B cell (primary cell): ENCODE data around the gene SP100. TPM values are rescaled to one million over a fixed set of nuclear protein-coding genes. Genes with fewer than 3 reads are reported as not detected.
A peak's percentile ranks its signal among the peaks of the same experiment; 100 is the strongest.
"Not testable (repeated sequence)": the region's sequence is repeated elsewhere in the genome, so short reads cannot be mapped to it uniquely, and the experiment has no call there.

Experiments used
- ATAC-seq: fragments of 200-7000 bp; cut with Tn5 transposase; one replicate; pipeline ENCODE4 v1.10.0; 2021; ENCODE audit warnings: low read depth, mild to moderate bottlenecking, moderate number of reproducible peaks, moderate library complexity
- CTCF ChIA-PET: fragments of 350-600 bp; sonication (Branson Sonifier 250); formaldehyde crosslinking; loops from one replicate; lab custom pipeline; 2021; ENCODE audit warnings: antibody characterized with exemption, inconsistent platforms; lab: Charles Lee
- POLR2A ChIA-PET: fragments of 350-600 bp; sonication (Branson Sonifier 250); formaldehyde crosslinking; loops from one replicate; lab custom pipeline; 2021; ENCODE audit warnings: antibody characterized with exemption; lab: Charles Lee
- DNase-seq: peaks from one replicate; pipeline ENCODE4 v3.0.0; 2013
- H2AFZ ChIP-seq: 2 replicates; pipeline ENCODE4 v1.6.1; 2012; ENCODE audit warnings: mild to moderate bottlenecking, low read depth, low read length; ENCODE audit not compliant: insufficient read depth, poor library complexity, severe bottlenecking
- H3K27ac ChIP-seq, 2 donors: 1 replicate in 1 of 2; 2 replicates in 1 of 2; pipeline ENCODE4 v1.5.1; 2012 to 2013; ENCODE audit warnings: low read length in 2 of 2, mild to moderate bottlenecking in 2 of 2, moderate library complexity in 1 of 2
- H3K27me3 ChIP-seq, 4 experiments: fragments of 200-600 bp in 1 of 4; sonication (generic) in 1 of 4; replicated peaks in 1 of 4; 1 replicate in 2 of 4; 2 replicates in 2 of 4; pipeline versions ENCODE4 v1.6.1 to v1.7.0; 2013 to 2016; ENCODE audit warnings: low read length in 3 of 4, mild to moderate bottlenecking in 2 of 4, mixed read lengths in 1 of 4, moderate library complexity in 1 of 4; ENCODE audit not compliant: insufficient read depth in 4 of 4, control insufficient read depth in 3 of 4; ENCODE audit errors: control extremely low read depth in 1 of 4
- H3K36me3 ChIP-seq, 2 experiments: replicated peaks in 1 of 2; 1 replicate in 1 of 2; 2 replicates in 1 of 2; pipeline versions ENCODE4 v1.6.1 to v1.7.1; 2013; ENCODE audit warnings: low read length in 1 of 2; ENCODE audit not compliant: insufficient read depth in 2 of 2, control insufficient read depth in 1 of 2; ENCODE audit errors: control extremely low read depth in 1 of 2, extremely low read depth in 1 of 2
- H3K4me1 ChIP-seq, 2 donors: fragments of 200-600 bp in 1 of 2; sonication (generic) in 1 of 2; 1 replicate in 1 of 2; 2 replicates in 1 of 2; pipeline versions ENCODE4 v1.5.1 to v1.6.1; 2013 to 2017; ENCODE audit warnings: low read length in 2 of 2; ENCODE audit not compliant: control insufficient read depth in 2 of 2, insufficient read depth in 2 of 2
- H3K4me2 ChIP-seq: replicated peaks from 2 replicates; pipeline ENCODE3; 2012; ENCODE audit warnings: mild to moderate bottlenecking, low read depth, low read length; ENCODE audit not compliant: poor library complexity, severe bottlenecking
- H3K4me3 ChIP-seq, 5 experiments: fragments of 200-600 bp in 1 of 5; sonication (generic) in 1 of 5; 1 replicate in 3 of 5; 2 replicates in 2 of 5; pipeline versions ENCODE4 v1.5.1 to v1.7.0; 2011 to 2016; ENCODE audit warnings: low read length in 4 of 5, mild to moderate bottlenecking in 4 of 5, low read depth in 2 of 5, control low read depth in 1 of 5, moderate library complexity in 1 of 5; ENCODE audit not compliant: insufficient read depth in 1 of 5; ENCODE audit errors: control extremely low read depth in 1 of 5, extremely low read depth in 1 of 5
- H3K79me2 ChIP-seq: fragments of 200-600 bp; sonication (generic); one replicate; pipeline ENCODE4 v1.6.0; 2016; ENCODE audit warnings: low read length; ENCODE audit not compliant: control insufficient read depth, insufficient read depth
- H3K9ac ChIP-seq: fragments of 200-600 bp; sonication (generic); 2 replicates; pipeline ENCODE4 v1.6.1; 2017; ENCODE audit warnings: mild to moderate bottlenecking, low read length, moderate library complexity
- H3K9me3 ChIP-seq, 3 donors: one replicate each; pipeline versions ENCODE4 v1.6.1 to v1.7.1; 2013; ENCODE audit warnings: low read length in 2 of 3; ENCODE audit not compliant: control insufficient read depth in 2 of 3, insufficient read depth in 1 of 3; ENCODE audit errors: control extremely low read depth in 1 of 3
- H4K20me1 ChIP-seq: 2 replicates; pipeline ENCODE4 v1.6.0; 2012; ENCODE audit warnings: mild to moderate bottlenecking, low read length; ENCODE audit not compliant: insufficient read depth, control insufficient read depth, poor library complexity, severe bottlenecking
- H3K27ac Mint-ChIP-seq: one replicate; pipeline ENCODE4 v1.8.0; 2021; ENCODE audit warnings: mixed read lengths
- H3K27me3 Mint-ChIP-seq: one replicate; pipeline ENCODE4 v1.8.0; 2021; ENCODE audit warnings: mixed read lengths
- H3K4me1 Mint-ChIP-seq: one replicate; pipeline ENCODE4 v1.8.0; 2021; ENCODE audit warnings: mixed read lengths
- H3K4me3 Mint-ChIP-seq: one replicate; pipeline ENCODE4 v1.8.0; 2021; ENCODE audit warnings: mixed read lengths
- H3K9me3 Mint-ChIP-seq: one replicate; pipeline ENCODE4 v1.8.0; 2022; ENCODE audit warnings: mixed read lengths; ENCODE audit not compliant: insufficient read depth
- CTCF ChIP-seq: fragments of 200-600 bp; IDR thresholded peaks from one replicate; pipeline ENCODE4 v1.8.0; 2022; ENCODE audit warnings: antibody characterized with exemption, mild to moderate bottlenecking
- EZH2 ChIP-seq: IDR thresholded peaks from 2 replicates; pipeline ENCODE4 v1.6.1; 2012; ENCODE audit warnings: borderline replicate concordance, low read depth, mild to moderate bottlenecking, moderate library complexity, low read length; ENCODE audit not compliant: insufficient read depth, poor library complexity, severe bottlenecking
- WGBS: methylation state at CpG from one replicate; pipeline ENCODE4 v1.1.5; 2013; ENCODE audit warnings: missing lambda C conversion rate; ENCODE audit not compliant: insufficient coverage; 5-methylcytosine and 5-hydroxymethylcytosine counted together
- intact Hi-C: fragments of 100-400 bp; cut with micrococcal nuclease; formaldehyde crosslinking; loops from one replicate; pipeline ENCODE4 v1.10.0; 2022
- polyA plus RNA-seq: library from polyadenylated mRNA; depleted of rRNA; stranded (reverse); fragments of >200 nt; gene quantifications from 2 replicates; pipeline ENCODE4 v1.2.3, GENCODE V29; 2012
- total RNA-seq, 2 donors: library from RNA; stranded (reverse); fragments of 120-200 nt in 1 of 2; gene quantifications; 1 replicate in 1 of 2; 2 replicates in 1 of 2; pipeline versions ENCODE4 v1.2.3 to v1.2.4, GENCODE V29; 2013 to 2022

SP100 gene
- total and polyA plus RNA-seq, 2 donors (not counting 1 experiment from before 2014, with no cell fraction given): 209 to 554 TPM

- H3K27me3 ChIP-seq, H2AFZ ChIP-seq, POLR2A ChIA-PET, H3K9me3 Mint-ChIP-seq, H3K9me3 ChIP-seq, H4K20me1 ChIP-seq, H3K27me3 Mint-ChIP-seq, H3K9ac ChIP-seq, CTCF ChIA-PET, DNase-seq, ATAC-seq: not testable (repeated sequence)
- peak overlapping the region; percentile 77 for H3K4me2 ChIP-seq
- H3K4me1 Mint-ChIP-seq: peaks cover 64% of the 10 kb centered on the region
- H3K4me3 ChIP-seq: peak overlapping the region in 2 of 5 experiments; percentile 7 to 56
- H3K27ac ChIP-seq: peak overlapping the region; percentile 80 to 91
- intact Hi-C loops: loop anchor here (1.0 to 5.0 kb wide), 3 partner anchors 8 to 33 kb away; no protein-coding TSS in a partner anchor
- H3K4me3 Mint-ChIP-seq: peak overlapping the region; percentile 87
- peaks cover 7 to 57% of the 10 kb centered on the region in 2 experiments for H3K36me3 ChIP-seq
- peaks cover 39 to 58% of the 10 kb centered on the region in 2 donors for H3K4me1 ChIP-seq
- H3K27ac Mint-ChIP-seq: peak overlapping the region; percentile 70
- H3K79me2 ChIP-seq: peaks cover 99% of the 10 kb centered on the region
These were observed 23.1 kb downstream of the SP100 start for GRCh38 chr2:230439121-230439520.

- Mint-ChIP-seq H3K4me3 (peak overlapping the region; percentile 87), H3K27ac (peak overlapping the region; percentile 96), H3K9me3 (peaks cover 2% of the 10 kb centered on the region), H3K4me1 (peaks cover 66% of the 10 kb centered on the region), H3K27me3 (no peaks in the 10 kb centered on the region)
- Histone ChIP-seq H3K4me1 (peaks cover 42 to 58% of the 10 kb centered on the region in 2 donors), H3K27ac (peak overlapping the region; percentile 80 to 91), H3K4me2 (peak overlapping the region; percentile 77), H3K9me3 (peaks cover 4 to 8% (median 4%) of the 10 kb centered on the region in 3 donors), H3K4me3 (peak overlapping the region in 3 of 5 experiments; percentile 12 to 56 (median 30)), H3K9ac (peak overlapping the region; percentile 59), H3K79me2 (peaks cover 99% of the 10 kb centered on the region), H3K27me3 (no peaks in the 10 kb centered on the region), H4K20me1 (peaks cover under 1% of the 10 kb centered on the region), H2AFZ (no peak overlapping the region), H3K36me3 (peaks cover 7 to 61% of the 10 kb centered on the region in 2 experiments)
- CTCF ChIA-PET: no interaction called here
- 0% methylated on average over 1 of the region's 2 CpGs for WGBS
- no peak for TF ChIP-seq CTCF
- TF ChIP-seq EZH2: no peak
- intact Hi-C loops: loop anchor here (1.0 to 5.0 kb wide), 3 partner anchors 8 to 33 kb away; no protein-coding TSS in a partner anchor
- POLR2A ChIA-PET: no interaction called here
- peak; percentile 65 for DNase-seq
- peak; percentile 50 for ATAC-seq
These were observed 23.6 kb downstream of the SP100 start for GRCh38 chr2:230439590-230439989.
